Mesendoderm (in vitro differentiated cells): ENCODE results near the gene PREX1.

ENCODE experiments used
- DNase-seq: peaks from one replicate; pipeline ENCODE4 v3.0.0; 2013
- H2AK5ac ChIP-seq: 2 replicates; pipeline ENCODE4 v1.6.1; 2013; ENCODE audit warnings: low read length, inconsistent platforms
- H2BK120ac ChIP-seq: 2 replicates; pipeline ENCODE4 v1.6.1; 2013; ENCODE audit warnings: low read depth, mild to moderate bottlenecking, low read length, moderate library complexity, mixed read lengths
- H2BK15ac ChIP-seq: replicated peaks from 2 replicates; pipeline ENCODE4 v1.6.1; 2013; ENCODE audit warnings: low read depth, mild to moderate bottlenecking, moderate library complexity
- H2BK5ac ChIP-seq: 2 replicates; pipeline ENCODE4 v1.6.1; 2013; ENCODE audit warnings: low read length, inconsistent platforms
- H3K18ac ChIP-seq: 2 replicates; pipeline ENCODE4 v1.6.1; 2013; ENCODE audit warnings: mild to moderate bottlenecking, low read length, mixed read lengths
- H3K23ac ChIP-seq: one replicate; pipeline ENCODE4 v1.6.1; 2013; ENCODE audit warnings: low read length
- H3K27ac ChIP-seq: 2 replicates; pipeline ENCODE4 v1.5.1; 2013; ENCODE audit warnings: low read depth, mild to moderate bottlenecking, inconsistent platforms, low read length, moderate library complexity
- H3K27me3 ChIP-seq: 2 replicates; pipeline ENCODE4 v1.6.1; 2013; ENCODE audit warnings: low read length, control low read depth, mild to moderate bottlenecking, inconsistent platforms; ENCODE audit not compliant: insufficient read depth, poor library complexity
- H3K36me3 ChIP-seq: 2 replicates; pipeline ENCODE4 v1.6.1; 2013; ENCODE audit warnings: low read length, inconsistent platforms; ENCODE audit not compliant: control insufficient read depth, insufficient read depth
- H3K4ac ChIP-seq: one replicate; pipeline ENCODE4 v1.6.1; 2013; ENCODE audit warnings: low read depth, mild to moderate bottlenecking, low read length, moderate library complexity
- H3K4me1 ChIP-seq: 2 replicates; pipeline ENCODE4 v1.6.1; 2013; ENCODE audit warnings: low read depth, low read length, inconsistent platforms; ENCODE audit not compliant: control insufficient read depth
- H3K4me2 ChIP-seq: 2 replicates; pipeline ENCODE4 v1.6.1; 2013; ENCODE audit warnings: low read length
- H3K4me3 ChIP-seq: 2 replicates; pipeline ENCODE4 v1.5.1; 2013; ENCODE audit warnings: mild to moderate bottlenecking, low read length
- H3K56ac ChIP-seq: one replicate; pipeline ENCODE4 v1.6.1; 2013; ENCODE audit warnings: low read length
- H3K79me1 ChIP-seq: 2 replicates; pipeline ENCODE4 v1.6.1; 2013; ENCODE audit warnings: low read length, inconsistent platforms
- H3K79me2 ChIP-seq: 2 replicates; pipeline ENCODE4 v1.6.1; 2013; ENCODE audit warnings: mild to moderate bottlenecking, low read length; ENCODE audit not compliant: control insufficient read depth, insufficient read depth
- H3K9ac ChIP-seq: 2 replicates; pipeline ENCODE4 v1.6.1; 2013; ENCODE audit warnings: low read length, inconsistent platforms
- H4K5ac ChIP-seq: one replicate; pipeline ENCODE4 v1.6.1; 2013; ENCODE audit warnings: low read length
- H4K8ac ChIP-seq: one replicate; pipeline ENCODE4 v1.6.1; 2013; ENCODE audit warnings: low read depth, mild to moderate bottlenecking, control low read depth, low read length, moderate library complexity
- WGBS: extraction: QIAGEN DNeasy Blood & Tissue Kit; methylation state at CpG from one replicate; pipeline ENCODE4 v1.1.7; 2013; ENCODE audit warnings: low lambda C conversion rate, missing lambda C conversion rate; ENCODE audit not compliant: insufficient coverage; ENCODE audit errors: extremely low coverage; 5-methylcytosine and 5-hydroxymethylcytosine counted together

Gene PREX1

GRCh38 chr20:48711044-48711428 lies 116.8 kb downstream of the PREX1 start:
- no peak overlapping the region for H3K4me2 ChIP-seq
- no peak overlapping the region for H3K9ac ChIP-seq
- H3K27ac ChIP-seq: no peak overlapping the region
- no peak overlapping the region for H3K56ac ChIP-seq
- H3K79me2 ChIP-seq: peaks cover 2% of the 10 kb centered on the region
- H2BK120ac ChIP-seq: no peak overlapping the region
- no peaks in the 10 kb centered on the region for H3K4me1 ChIP-seq
- no peak overlapping the region for H4K8ac ChIP-seq
- WGBS: no CpG with 5 or more reads among the region's 4 CpGs
- H2BK5ac ChIP-seq: no peak overlapping the region
- no peak overlapping the region for H3K4me3 ChIP-seq
- no peak overlapping the region for H3K4ac ChIP-seq
- no peak overlapping the region for H2AK5ac ChIP-seq
- DNase-seq: no peak
- H3K27me3 ChIP-seq: no peaks in the 10 kb centered on the region
- no peak overlapping the region for H3K18ac ChIP-seq
- H3K79me1 ChIP-seq: peaks cover 25% of the 10 kb centered on the region
- no peak overlapping the region for H4K5ac ChIP-seq
- H2BK15ac ChIP-seq: no peak overlapping the region
- H3K36me3 ChIP-seq: peaks cover 3% of the 10 kb centered on the region
- H3K23ac ChIP-seq: no peak overlapping the region

- DNase-seq: no peak
- H3K27me3 ChIP-seq: no peaks in the 10 kb centered on the region
- no peak overlapping the region for H2AK5ac ChIP-seq
- H3K36me3 ChIP-seq: peaks cover 3% of the 10 kb centered on the region
- no peak overlapping the region for H3K18ac ChIP-seq
- H4K8ac ChIP-seq: no peak overlapping the region
- peaks cover 2% of the 10 kb centered on the region for H3K79me2 ChIP-seq
- H3K4me1 ChIP-seq: no peaks in the 10 kb centered on the region
- H3K4me3 ChIP-seq: no peak overlapping the region
- H2BK120ac ChIP-seq: no peak overlapping the region
- H3K79me1 ChIP-seq: peaks cover 25% of the 10 kb centered on the region
- no peak overlapping the region for H2BK5ac ChIP-seq
- H3K56ac ChIP-seq: no peak overlapping the region
- WGBS: no CpG with 5 or more reads among the region's 15 CpGs
- H4K5ac ChIP-seq: no peak overlapping the region
- H3K27ac ChIP-seq: no peak overlapping the region
- no peak overlapping the region for H3K9ac ChIP-seq
- no peak overlapping the region for H3K4me2 ChIP-seq
- H3K4ac ChIP-seq: no peak overlapping the region
- no peak overlapping the region for H3K23ac ChIP-seq
- H2BK15ac ChIP-seq: no peak overlapping the region
Measured at GRCh38 chr20:48710341-48711043, 117.3 kb downstream of the PREX1 start.

GRCh38 chr20:48709744-48710143 lies 118.1 kb downstream of the PREX1 start:
- no peak overlapping the region for H3K4me2 ChIP-seq

GRCh38 chr20:48709058-48709691 lies 118.6 kb downstream of the PREX1 start:
- Histone ChIP-seq H3K18ac (no peak overlapping the region), H3K4me2 (no peak overlapping the region), H2BK120ac (no peak overlapping the region), H3K9ac (no peak overlapping the region), H2BK15ac (no peak overlapping the region), H3K27ac (no peak overlapping the region), H3K36me3 (peaks cover 3% of the 10 kb centered on the region), H4K8ac (no peak overlapping the region), H3K56ac (no peak overlapping the region), H4K5ac (no peak overlapping the region), H3K4me3 (no peak overlapping the region), H3K4ac (no peak overlapping the region), H3K27me3 (no peaks in the 10 kb centered on the region), H3K79me2 (peaks cover 2% of the 10 kb centered on the region), H3K23ac (peak overlapping the region; percentile 50), H3K79me1 (peaks cover 21% of the 10 kb centered on the region), H2AK5ac (no peak overlapping the region), H2BK5ac (no peak overlapping the region), H3K4me1 (peaks cover 2% of the 10 kb centered on the region)
- WGBS: no CpG with 5 or more reads among the region's 18 CpGs
- DNase-seq: no peak

More at GRCh38 chr20:48709744-48710143, 118.1 kb downstream of the PREX1 start:
- H4K8ac ChIP-seq: no peak overlapping the region
- H3K79me2 ChIP-seq: peaks cover 2% of the 10 kb centered on the region
- peaks cover 22% of the 10 kb centered on the region for H3K79me1 ChIP-seq
- H4K5ac ChIP-seq: no peak overlapping the region
- H3K9ac ChIP-seq: no peak overlapping the region
- H3K27me3 ChIP-seq: no peaks in the 10 kb centered on the region
- H3K23ac ChIP-seq: no peak overlapping the region
- H3K36me3 ChIP-seq: peaks cover 3% of the 10 kb centered on the region
- no peak overlapping the region for H3K4me3 ChIP-seq
- no peak overlapping the region for H3K18ac ChIP-seq
- H3K4ac ChIP-seq: no peak overlapping the region
- no peak overlapping the region for H2BK5ac ChIP-seq
- no CpG with 5 or more reads among the region's 4 CpGs for WGBS
- H2AK5ac ChIP-seq: no peak overlapping the region
- no peak overlapping the region for H2BK15ac ChIP-seq
- no peak for DNase-seq
- no peak overlapping the region for H3K56ac ChIP-seq
- peaks cover 2% of the 10 kb centered on the region for H3K4me1 ChIP-seq
- no peak overlapping the region for H2BK120ac ChIP-seq
- H3K27ac ChIP-seq: no peak overlapping the region

- H3K4me1 ChIP-seq: peaks cover 2% of the 10 kb centered on the region
- H2BK120ac ChIP-seq: no peak overlapping the region
- H3K4me3 ChIP-seq: no peak overlapping the region
- H3K4me2 ChIP-seq: no peak overlapping the region
- no peak overlapping the region for H3K27ac ChIP-seq
- no peak overlapping the region for H3K56ac ChIP-seq
- DNase-seq: no peak
- H4K8ac ChIP-seq: no peak overlapping the region
- H2AK5ac ChIP-seq: no peak overlapping the region
- H3K36me3 ChIP-seq: peaks cover 3% of the 10 kb centered on the region
- H3K4ac ChIP-seq: no peak overlapping the region
- no peaks in the 10 kb centered on the region for H3K27me3 ChIP-seq
- H3K9ac ChIP-seq: no peak overlapping the region
- H3K23ac ChIP-seq: no peak overlapping the region
- no peak overlapping the region for H2BK15ac ChIP-seq
- H3K79me1 ChIP-seq: peaks cover 22% of the 10 kb centered on the region
- WGBS: no CpG with 5 or more reads among the region's 11 CpGs
- H2BK5ac ChIP-seq: no peak overlapping the region
- no peak overlapping the region for H4K5ac ChIP-seq
- peaks cover 2% of the 10 kb centered on the region for H3K79me2 ChIP-seq
- no peak overlapping the region for H3K18ac ChIP-seq
Measured at GRCh38 chr20:48708630-48709029, 119.2 kb downstream of the PREX1 start.
